HepG2 (cell line): ENCODE data around the gene RCOR3.

Experiments used
- HES4 ChIP-seq: sonication (generic); formaldehyde crosslinking; IDR thresholded peaks from 2 replicates; pipeline ENCODE4 v1.9.0; 2021; ENCODE audit warnings: mild to moderate bottlenecking, missing genetic modification reagents, borderline replicate concordance
- KDM1A ChIP-seq: IDR thresholded peaks from 2 replicates; pipeline ENCODE4 v1.6.1; 2016; ENCODE audit warnings: missing compliant biosample characterization
- POLR2A ChIP-seq, 2 experiments: IDR thresholded peaks; 2 replicates each; pipeline ENCODE4 v1.6.1; 2011; ENCODE audit warnings: low read depth in 2 of 2, low read length in 2 of 2, mild to moderate bottlenecking in 1 of 2, moderate library complexity in 1 of 2; ENCODE audit not compliant: insufficient read depth in 1 of 2
- RAD21 ChIP-seq: fragments of 450-650 bp; formaldehyde crosslinking; IDR thresholded peaks from 2 replicates; pipeline ENCODE4 v1.5.0; 2020; ENCODE audit warnings: mild to moderate bottlenecking
- TCF7L2 ChIP-seq: IDR thresholded peaks from 2 replicates; pipeline ENCODE4 v1.6.1; 2011; ENCODE audit warnings: mild to moderate bottlenecking, low read depth, low read length, moderate library complexity
- ZBTB1 ChIP-seq: sonication (generic); formaldehyde crosslinking; IDR thresholded peaks from 2 replicates; pipeline ENCODE4 v1.4.0; 2020; ENCODE audit warnings: missing genetic modification reagents, borderline replicate concordance
- ZBTB14 ChIP-seq: sonication (generic); formaldehyde crosslinking; IDR thresholded peaks from 2 replicates; pipeline ENCODE4 v1.4.0; 2020; ENCODE audit warnings: missing genetic modification reagents
- ZNF18 ChIP-seq: sonication (generic); formaldehyde crosslinking; IDR thresholded peaks from 2 replicates; pipeline ENCODE4 v1.8.0; 2022; ENCODE audit warnings: mild to moderate bottlenecking, missing genetic modification reagents; ENCODE audit not compliant: insufficient replicate concordance
- ZNF431 ChIP-seq: sonication (generic); formaldehyde crosslinking; IDR thresholded peaks from 2 replicates; pipeline ENCODE4 v1.9.0; 2022; ENCODE audit warnings: missing genetic modification reagents, low read depth, mild to moderate bottlenecking, borderline replicate concordance
- ZNF781 ChIP-seq: sonication (generic); formaldehyde crosslinking; IDR thresholded peaks from 2 replicates; pipeline ENCODE4 v1.5.1; 2020; ENCODE audit warnings: borderline replicate concordance, mild to moderate bottlenecking, missing genetic modification reagents; ENCODE audit errors: not compliant biosample characterization
- TF ChIP-seq, protein P1 (sequence below): fragments of 450-650 bp; IDR thresholded peaks from 2 replicates; pipeline ENCODE4 v1.6.1; 2016
- TF ChIP-seq, protein P2 (sequence below): sonication (generic); formaldehyde crosslinking; IDR thresholded peaks from 2 replicates; pipeline ENCODE4 v1.5.0; 2020; ENCODE audit warnings: mild to moderate bottlenecking, missing genetic modification reagents, moderate library complexity
- TF ChIP-seq, protein P3 (sequence below): sonication (generic); formaldehyde crosslinking; IDR thresholded peaks from 2 replicates; pipeline ENCODE4 v1.4.0; 2020; ENCODE audit warnings: mild to moderate bottlenecking, missing genetic modification reagents

GRCh38 chr1:211341999-211342398 lies 82.8 kb downstream of the RCOR3 start:
- TF ChIP-seq ZBTB1 (CRISPR knock-in tag), result no peak
- TF ChIP-seq ZBTB14, result no peak
- TF ChIP-seq POLR2A (IDR thresholded peaks at IDR 0.05; ENCODE audit: insufficient read depth in 1 of 2, low read depth in 2 of 2, low read length in 2 of 2), result no peak
- TF ChIP-seq ZNF18 (CRISPR knock-in tag), result no peak
- TF ChIP-seq KDM1A (CRISPR knock-in tag), result no peak
- no peak for TF ChIP-seq ZNF431 (CRISPR knock-in tag)
- no peak for TF ChIP-seq HES4 (CRISPR knock-in tag)
- no peak for TF ChIP-seq ZNF781 (CRISPR knock-in tag)
- TF ChIP-seq, protein P1, sequence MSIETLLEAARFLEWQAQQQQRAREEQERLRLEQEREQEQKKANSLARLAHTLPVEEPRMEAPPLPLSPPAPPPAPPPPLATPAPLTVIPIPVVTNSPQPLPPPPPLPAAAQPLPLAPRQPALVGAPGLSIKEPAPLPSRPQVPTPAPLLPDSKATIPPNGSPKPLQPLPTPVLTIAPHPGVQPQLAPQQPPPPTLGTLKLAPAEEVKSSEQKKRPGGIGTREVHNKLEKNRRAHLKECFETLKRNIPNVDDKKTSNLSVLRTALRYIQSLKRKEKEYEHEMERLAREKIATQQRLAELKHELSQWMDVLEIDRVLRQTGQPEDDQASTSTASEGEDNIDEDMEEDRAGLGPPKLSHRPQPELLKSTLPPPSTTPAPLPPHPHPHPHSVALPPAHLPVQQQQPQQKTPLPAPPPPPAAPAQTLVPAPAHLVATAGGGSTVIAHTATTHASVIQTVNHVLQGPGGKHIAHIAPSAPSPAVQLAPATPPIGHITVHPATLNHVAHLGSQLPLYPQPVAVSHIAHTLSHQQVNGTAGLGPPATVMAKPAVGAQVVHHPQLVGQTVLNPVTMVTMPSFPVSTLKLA, result no peak
- TF ChIP-seq TCF7L2, result no peak
- TF ChIP-seq, protein P2, sequence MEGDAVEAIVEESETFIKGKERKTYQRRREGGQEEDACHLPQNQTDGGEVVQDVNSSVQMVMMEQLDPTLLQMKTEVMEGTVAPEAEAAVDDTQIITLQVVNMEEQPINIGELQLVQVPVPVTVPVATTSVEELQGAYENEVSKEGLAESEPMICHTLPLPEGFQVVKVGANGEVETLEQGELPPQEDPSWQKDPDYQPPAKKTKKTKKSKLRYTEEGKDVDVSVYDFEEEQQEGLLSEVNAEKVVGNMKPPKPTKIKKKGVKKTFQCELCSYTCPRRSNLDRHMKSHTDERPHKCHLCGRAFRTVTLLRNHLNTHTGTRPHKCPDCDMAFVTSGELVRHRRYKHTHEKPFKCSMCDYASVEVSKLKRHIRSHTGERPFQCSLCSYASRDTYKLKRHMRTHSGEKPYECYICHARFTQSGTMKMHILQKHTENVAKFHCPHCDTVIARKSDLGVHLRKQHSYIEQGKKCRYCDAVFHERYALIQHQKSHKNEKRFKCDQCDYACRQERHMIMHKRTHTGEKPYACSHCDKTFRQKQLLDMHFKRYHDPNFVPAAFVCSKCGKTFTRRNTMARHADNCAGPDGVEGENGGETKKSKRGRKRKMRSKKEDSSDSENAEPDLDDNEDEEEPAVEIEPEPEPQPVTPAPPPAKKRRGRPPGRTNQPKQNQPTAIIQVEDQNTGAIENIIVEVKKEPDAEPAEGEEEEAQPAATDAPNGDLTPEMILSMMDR (CRISPR knock-in tag), result no peak
- no peak for TF ChIP-seq RAD21 (CRISPR knock-in tag)
- TF ChIP-seq, protein P3, sequence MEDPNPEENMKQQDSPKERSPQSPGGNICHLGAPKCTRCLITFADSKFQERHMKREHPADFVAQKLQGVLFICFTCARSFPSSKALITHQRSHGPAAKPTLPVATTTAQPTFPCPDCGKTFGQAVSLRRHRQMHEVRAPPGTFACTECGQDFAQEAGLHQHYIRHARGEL (CRISPR knock-in tag), result no peak
